SKM-1 (cell line): ENCODE data around the gene VPS26A.
A peak's percentile ranks its signal among the peaks of the same experiment; 100 is the strongest.
"Not testable (repeated sequence)": the region's sequence is repeated elsewhere in the genome, so short reads cannot be mapped to it uniquely, and the experiment has no call there.

Source experiments
- DNase-seq: peaks from one replicate; lab custom pipeline; 2025; ENCODE audit not compliant: unreplicated experiment; lab: John Stamatoyannopoulos, UW

VPS26A gene

DNA sequence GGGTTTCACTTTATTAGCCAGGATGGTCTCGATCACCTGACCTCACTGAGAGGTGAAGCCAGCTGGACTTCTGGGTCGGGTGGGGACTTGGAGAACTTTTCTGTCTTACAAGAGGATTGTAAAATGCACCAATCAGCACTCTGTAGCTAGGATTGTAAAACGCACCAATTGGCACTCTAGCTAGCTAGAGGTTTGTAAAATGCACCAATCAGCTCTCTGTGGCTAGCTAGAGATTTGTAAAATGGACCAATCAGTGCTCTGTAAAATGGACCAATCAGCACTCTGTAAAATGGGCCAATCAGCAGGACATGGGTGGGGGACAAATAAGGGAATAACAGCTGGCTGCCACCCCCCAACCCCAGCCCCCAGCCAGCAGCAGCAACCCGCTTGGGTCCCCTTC is 51.3 kb downstream of the VPS26A start:
- DNase-seq = not testable (repeated sequence)

DNA sequence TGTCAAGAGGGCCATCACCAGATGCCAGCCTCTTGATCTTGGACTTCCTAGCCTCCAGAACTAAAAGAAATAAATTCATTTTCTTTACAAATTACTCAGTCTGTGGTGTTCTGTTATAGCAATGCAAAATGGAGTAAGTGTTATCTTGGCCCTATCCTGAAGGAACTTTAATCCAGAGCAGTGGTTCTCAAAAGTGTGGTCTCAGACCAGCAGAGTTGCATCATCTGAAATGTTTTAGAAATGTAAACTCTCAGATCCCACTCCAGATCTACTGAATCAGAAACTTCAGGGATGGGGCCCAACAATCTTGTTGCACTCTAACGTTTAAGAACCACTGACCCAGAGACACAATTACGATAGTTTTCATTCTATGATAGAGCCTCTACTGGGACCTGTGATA is 52.8 kb downstream of the VPS26A start:
- no peak for DNase-seq

DNA sequence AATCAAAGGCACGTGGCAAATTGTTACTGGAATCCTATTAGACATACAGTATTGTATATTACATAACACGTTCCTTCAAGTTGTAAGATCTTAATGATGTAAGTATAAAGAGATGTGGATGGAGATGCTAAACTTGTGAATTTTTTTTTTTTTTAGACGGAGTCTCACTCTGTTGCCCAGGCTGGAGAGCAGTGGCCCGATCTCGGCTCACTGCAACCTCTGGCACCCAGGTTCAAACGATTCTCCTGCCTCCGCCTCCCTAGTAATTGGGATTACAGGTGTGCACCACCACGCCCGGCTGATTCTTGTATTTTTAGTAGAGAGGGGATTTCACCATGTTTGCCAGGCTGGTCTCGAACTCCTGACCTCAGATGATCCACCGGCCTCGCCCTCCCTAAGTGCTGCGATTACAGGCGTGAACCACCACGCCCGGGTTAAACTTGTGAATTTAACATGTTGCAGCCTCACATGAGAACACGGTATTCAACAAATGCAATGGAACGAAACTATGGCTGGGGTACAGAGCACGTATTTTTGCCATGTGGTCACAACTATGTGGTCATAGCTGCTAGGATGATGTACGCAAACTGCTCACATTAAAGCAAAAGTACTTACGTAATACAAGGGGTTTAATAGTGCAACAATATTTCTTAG is 55.2 kb downstream of the VPS26A start:
- no peak for DNase-seq

DNA sequence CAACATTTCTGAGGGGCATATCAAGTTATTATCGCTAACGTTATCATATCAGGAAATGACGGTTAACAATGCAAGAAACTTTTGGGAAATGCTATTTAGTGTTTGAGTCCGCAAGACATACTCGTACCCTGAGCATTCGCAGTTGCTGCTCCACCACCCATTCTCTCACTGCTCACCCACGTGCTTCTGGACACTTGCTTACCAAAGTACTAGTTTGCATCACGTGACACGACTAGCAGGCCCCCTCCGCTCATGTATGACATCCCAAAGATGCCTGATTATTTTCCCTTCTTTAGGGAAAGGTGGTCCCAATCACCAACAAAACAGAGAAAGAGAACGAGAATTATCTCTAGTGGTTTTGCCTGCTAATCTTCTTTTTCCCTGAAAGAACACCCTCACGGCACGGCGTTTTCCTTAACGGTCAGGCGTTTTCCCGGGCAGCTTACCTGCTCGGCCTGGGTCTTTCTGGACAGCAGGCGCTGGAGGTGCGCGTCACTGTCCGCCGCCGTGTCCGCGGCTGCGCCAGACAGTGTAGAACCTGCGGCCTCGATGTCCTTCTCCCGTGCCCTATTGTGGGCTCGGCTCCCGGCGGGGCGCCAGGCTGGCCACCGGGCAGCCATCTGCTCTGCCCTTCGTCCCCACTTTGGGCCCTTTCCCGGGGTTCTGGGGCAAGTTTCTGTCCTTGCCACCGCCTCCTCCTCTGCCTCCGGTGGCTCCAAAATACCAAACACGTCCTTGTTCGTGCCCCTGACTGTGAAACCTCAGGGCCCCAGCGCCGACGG is 56.0 kb downstream of the VPS26A start, which contains the start of gene SUPV3L1:
TSS of gene SUPV3L1 (plus strand) at position 492 of the 782 bp plus-strand sequence. CDS start at position 550, 58 bp downstream.
- peak; percentile 99 for DNase-seq

GRCh38 chr10:69180525-69181204 is 56.7 kb downstream of the VPS26A start:
- DNase-seq = no peak

- DNase-seq = no peak
Observed at GRCh38 chr10:69181433-69181832, 57.5 kb downstream of the VPS26A start.

- DNase-seq = no peak
Observed at GRCh38 chr10:69182005-69182404, 58.0 kb downstream of the VPS26A start.

GRCh38 chr10:69186524-69186923 is 62.5 kb downstream of the VPS26A start:
- DNase-seq = no peak

- DNase-seq = no peak
Observed at GRCh38 chr10:69201045-69201444, 77.1 kb downstream of the VPS26A start.

GRCh38 chr10:69202332-69202731 is 78.4 kb downstream of the VPS26A start:
- DNase-seq = no peak

GRCh38 chr10:69208761-69209160 is 84.8 kb downstream of the VPS26A start:
- no peak for DNase-seq

DNA sequence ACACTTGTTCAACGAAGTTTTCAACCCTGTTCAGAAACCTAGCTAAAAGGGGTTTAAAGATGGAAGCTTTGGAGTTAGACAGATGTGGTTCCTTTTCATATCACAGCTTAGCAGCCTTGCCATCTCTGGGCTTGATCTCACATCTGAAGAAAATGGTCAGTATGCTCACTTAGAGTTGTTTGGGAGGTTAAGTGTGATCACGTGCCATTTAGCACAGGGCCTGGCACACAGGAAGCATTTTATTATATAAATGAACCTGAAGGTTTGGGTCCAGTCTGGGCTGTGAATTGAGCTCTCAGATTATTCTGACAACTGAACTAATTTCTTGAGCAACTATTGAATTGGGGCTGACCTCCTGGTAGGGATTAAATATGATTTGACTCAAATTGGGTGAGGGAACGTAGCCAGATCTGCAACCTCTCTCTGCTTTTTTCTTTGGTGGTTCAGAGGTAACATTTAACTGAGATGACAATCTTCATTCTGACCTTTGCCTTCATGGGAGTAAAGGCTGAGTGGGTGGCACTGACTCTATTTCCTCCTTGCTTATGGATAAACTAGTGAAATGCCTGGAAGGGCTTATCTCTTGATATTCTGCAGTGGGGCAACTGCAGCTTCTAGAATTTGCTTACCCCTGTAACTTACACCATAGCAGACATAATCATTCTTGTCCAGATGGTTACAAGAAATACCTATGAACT is 86.0 kb downstream of the VPS26A start:
- DNase-seq = no peak

DNA sequence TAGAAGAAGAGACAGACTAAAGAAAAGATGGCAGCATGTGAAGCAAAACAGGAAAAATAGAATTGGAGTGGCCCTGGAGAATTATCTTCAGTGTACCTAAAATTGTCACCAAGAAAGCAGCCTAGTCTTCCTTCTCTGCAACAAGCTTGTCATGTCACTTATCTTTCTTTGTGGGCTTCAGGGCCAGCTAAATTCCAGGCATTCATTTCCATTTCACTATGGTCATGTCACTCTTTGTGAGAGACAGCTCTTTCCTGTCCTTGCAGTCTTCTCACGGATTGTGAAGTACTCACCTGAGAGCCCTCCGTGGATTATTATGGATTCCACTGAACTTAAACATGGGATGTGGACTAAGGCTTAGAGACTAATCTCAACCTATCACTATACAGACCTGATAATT is 87.1 kb downstream of the VPS26A start:
- DNase-seq = no peak

- no peak for DNase-seq
Observed at GRCh38 chr10:69211524-69211923, 87.5 kb downstream of the VPS26A start.

- no peak for DNase-seq
Observed at GRCh38 chr10:69213591-69214311, 89.8 kb downstream of the VPS26A start.

- DNase-seq = peak; percentile 28
Observed at GRCh38 chr10:69214666-69215131, 90.7 kb downstream of the VPS26A start.

GRCh38 chr10:69215405-69216171 is 91.6 kb downstream of the VPS26A start:
- no peak for DNase-seq

DNA sequence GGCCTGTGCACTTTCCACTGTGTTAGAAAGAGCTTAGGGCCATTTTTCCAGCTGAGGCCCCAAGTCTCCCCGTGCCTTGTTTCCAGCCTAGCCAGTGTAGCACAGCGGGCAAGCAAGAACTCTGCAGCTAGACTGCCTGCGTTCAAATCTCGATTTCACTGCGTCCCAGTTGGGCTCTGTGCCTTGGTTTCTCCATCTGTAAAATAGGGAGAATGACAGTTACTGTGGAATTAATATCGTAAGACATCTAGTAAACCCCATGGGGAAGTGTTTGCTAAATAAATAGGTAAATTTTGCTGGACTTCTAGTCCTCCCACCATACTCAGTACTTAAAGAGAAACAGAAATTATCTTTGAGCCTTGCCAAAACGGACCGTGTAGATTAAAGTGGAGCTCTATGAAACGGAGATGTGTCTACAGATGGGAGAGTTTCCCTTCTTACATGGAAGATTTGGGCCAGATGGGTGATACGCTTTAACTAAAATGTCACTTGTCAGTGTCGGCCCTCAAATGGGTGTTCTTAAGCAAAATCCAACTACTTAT is 92.7 kb downstream of the VPS26A start:
- no peak for DNase-seq

DNA sequence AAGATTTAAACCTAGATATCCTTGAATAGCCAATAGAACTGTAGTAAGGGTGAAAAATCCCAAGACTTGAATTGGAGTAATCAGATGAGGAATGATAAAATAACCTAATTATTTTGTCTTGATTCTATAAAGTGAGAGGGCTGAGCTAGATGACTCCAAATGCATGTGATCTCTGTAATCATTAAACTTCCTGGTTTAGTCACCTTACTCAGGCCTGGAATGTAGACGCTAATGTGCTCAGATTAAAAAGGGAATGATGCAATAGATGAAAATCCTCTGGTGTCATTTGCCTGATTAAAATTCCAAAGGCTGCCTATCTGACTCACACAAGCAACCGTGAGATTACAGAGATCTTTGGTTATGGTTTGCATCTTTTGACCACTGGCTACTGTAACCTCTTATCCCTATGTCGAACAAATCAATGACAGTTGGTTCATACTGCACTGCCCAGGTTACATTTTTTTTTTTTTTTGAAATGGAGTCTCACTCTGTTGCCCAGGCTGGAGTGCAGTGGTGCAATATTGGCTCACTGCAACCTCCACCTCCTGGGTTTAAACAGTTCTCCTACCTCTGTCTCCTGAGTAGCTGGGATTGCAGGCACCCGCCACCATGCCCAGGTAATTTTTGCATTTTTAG is 93.3 kb downstream of the VPS26A start:
- no peak for DNase-seq
